Endothelial cell of umbilical vein (primary cell): ENCODE results near the gene SYNPR. TPM values are rescaled to one million over a fixed set of nuclear protein-coding genes. Genes with fewer than 3 reads are reported as not detected.

Experiments used
- BruUV-seq: library from RNA; stranded (reverse); fragments of 400-500 nt; replicated peaks from 2 replicates; lab custom pipeline; 2021; lab: Mats Ljungman, UMichigan
- CTCF ChIA-PET: fragments of 300-600, 350-600 bp; sonication (Branson Sonifier 250); formaldehyde crosslinking; loops from one replicate; lab custom pipeline; 2021; ENCODE audit warnings: antibody characterized with exemption, inconsistent platforms; lab: Charles Lee
- POLR2A ChIA-PET: fragments of 300-600, 350-600 bp; sonication (Branson Sonifier 250); formaldehyde crosslinking; loops from one replicate; lab custom pipeline; 2021; ENCODE audit warnings: antibody characterized with exemption, inconsistent platforms; lab: Charles Lee
- DNase-seq: peaks from one replicate; pipeline ENCODE4 v3.0.0-alpha.2; 2011; ENCODE audit warnings: low read depth, low spot score
- FAIRE-seq: peaks from 2 replicates; lab custom pipeline; 2011; peaks lifted over from hg19 to GRCh38; lab: Jason Lieb, UNC
- H2AFZ ChIP-seq: 2 replicates; pipeline ENCODE4 v1.6.0; 2012; ENCODE audit warnings: low read depth, low read length, control low read depth, inconsistent platforms
- H3K27ac ChIP-seq: 2 replicates; pipeline ENCODE4 v1.5.1; 2011; ENCODE audit warnings: low read depth, mild to moderate bottlenecking, control low read depth, low read length, moderate library complexity; ENCODE audit not compliant: insufficient read depth
- H3K27me3 ChIP-seq, 2 experiments: 2 replicates each; pipeline versions ENCODE4 v1.6.0 to v1.6.1; 2011; ENCODE audit warnings: low read length in 2 of 2, mixed read lengths in 1 of 2; ENCODE audit not compliant: control insufficient read depth in 2 of 2, insufficient read depth in 2 of 2
- H3K36me3 ChIP-seq, 2 experiments: 2 replicates in 1 of 2; 3 replicates in 1 of 2; pipeline ENCODE4 v1.5.1; 2011; ENCODE audit warnings: low read length in 2 of 2, mild to moderate bottlenecking in 1 of 2, moderate library complexity in 1 of 2; ENCODE audit not compliant: control insufficient read depth in 2 of 2, insufficient read depth in 2 of 2; ENCODE audit errors: extremely low read depth in 1 of 2
- H3K4me1 ChIP-seq: 3 replicates; pipeline ENCODE4 v1.5.1; 2011; ENCODE audit warnings: mild to moderate bottlenecking, low read length; ENCODE audit not compliant: control insufficient read depth, insufficient read depth; ENCODE audit errors: extremely low read depth
- H3K4me2 ChIP-seq: 2 replicates; pipeline ENCODE4 v1.6.1; 2011; ENCODE audit warnings: low read length, control low read depth, mixed read lengths; ENCODE audit not compliant: insufficient read depth
- H3K4me3 ChIP-seq, 3 experiments: fragments of 200-600 bp in 1 of 3; sonication (generic), shearing (Covaris generic) in 1 of 3; replicated peaks in 1 of 3; 2 replicates each; pipeline ENCODE4 v1.5.1; 2011 to 2016; ENCODE audit warnings: control low read depth in 3 of 3, low read length in 3 of 3, mild to moderate bottlenecking in 2 of 3, inconsistent platforms in 1 of 3, low read depth in 1 of 3, moderate library complexity in 1 of 3; ENCODE audit not compliant: insufficient read depth in 1 of 3
- H3K79me2 ChIP-seq: 2 replicates; pipeline ENCODE4 v1.6.0; 2012; ENCODE audit warnings: low read length, inconsistent platforms; ENCODE audit not compliant: control insufficient read depth, insufficient read depth
- H3K9ac ChIP-seq: replicated peaks from 2 replicates; pipeline ENCODE3; 2011; ENCODE audit warnings: low read length, control low read depth; ENCODE audit not compliant: insufficient read depth; ENCODE audit errors: extremely low read depth
- H3K9me1 ChIP-seq: replicated peaks from 3 replicates; pipeline ENCODE4 v1.6.0; 2011; ENCODE audit warnings: mild to moderate bottlenecking, low read length; ENCODE audit not compliant: control insufficient read depth, insufficient read depth; ENCODE audit errors: extremely low read depth
- H3K9me3 ChIP-seq: replicated peaks from 2 replicates; pipeline ENCODE4 v1.5.1; 2012; ENCODE audit warnings: low read length, inconsistent platforms; ENCODE audit not compliant: control insufficient read depth, insufficient read depth
- H4K20me1 ChIP-seq: replicated peaks from 2 replicates; pipeline ENCODE3; 2011; ENCODE audit warnings: mild to moderate bottlenecking, low read length; ENCODE audit not compliant: control insufficient read depth, insufficient read depth; ENCODE audit errors: extremely low read depth
- CTCF ChIP-seq, 2 donors: IDR thresholded peaks; 1 replicate in 1 of 2; 2 replicates in 1 of 2; pipeline ENCODE4 v1.5.1; 2011; ENCODE audit warnings: low read length in 2 of 2, mild to moderate bottlenecking in 2 of 2, moderate library complexity in 2 of 2, control low read depth in 1 of 2, inconsistent platforms in 1 of 2, low read depth in 1 of 2; ENCODE audit not compliant: insufficient read depth in 1 of 2; ENCODE audit errors: extremely low read depth in 1 of 2
- EZH2 ChIP-seq: IDR thresholded peaks from 2 replicates; pipeline ENCODE4 v1.6.1; 2012; ENCODE audit warnings: borderline replicate concordance, low read depth, mild to moderate bottlenecking, moderate library complexity, low read length, inconsistent platforms; ENCODE audit not compliant: severe bottlenecking
- FOS ChIP-seq: IDR thresholded peaks from 2 replicates; pipeline ENCODE4 v1.6.1; 2011; ENCODE audit warnings: mild to moderate bottlenecking, low read length, moderate library complexity, borderline replicate concordance; ENCODE audit not compliant: insufficient read depth
- GATA2 ChIP-seq: IDR thresholded peaks from 2 replicates; pipeline ENCODE4 v1.7.0; 2011; ENCODE audit warnings: low read depth, mild to moderate bottlenecking, moderate library complexity, mixed read lengths, low read length; ENCODE audit not compliant: insufficient read length, insufficient read depth
- JUN ChIP-seq: IDR thresholded peaks from 2 replicates; pipeline ENCODE4 v1.6.1; 2011; ENCODE audit warnings: borderline replicate concordance, low read depth; ENCODE audit not compliant: insufficient read length, insufficient read depth
- MYC ChIP-seq: IDR thresholded peaks from one replicate; pipeline ENCODE4 v1.6.1; 2011; ENCODE audit warnings: mild to moderate bottlenecking, low read depth, low read length
- POLR2A ChIP-seq: IDR thresholded peaks from 2 replicates; pipeline ENCODE4 v1.6.1; 2012; ENCODE audit warnings: low read depth, mild to moderate bottlenecking, control low read depth, low read length
- POLR2AphosphoS5 ChIP-seq: IDR thresholded peaks from 2 replicates; pipeline ENCODE4 v1.6.1; 2012; ENCODE audit warnings: low read depth, mild to moderate bottlenecking, control low read depth, low read length, moderate library complexity; ENCODE audit not compliant: insufficient read depth
- dilution Hi-C: fragments of 300-500 bp; cut with MboI; formaldehyde crosslinking; loops from one replicate; pipeline ENCODE4 v1.15.0; 2019; ENCODE audit warnings: low sequenced_read_pairs; ENCODE audit not compliant: extremely low pct_ligation_motif_present
- intact Hi-C: fragments of 100-400 bp; cut with micrococcal nuclease; formaldehyde crosslinking; loops from one replicate; pipeline ENCODE4 v1.10.0; 2022
- polyA plus RNA-seq, 4 experiments: library from polyadenylated mRNA; depleted of rRNA in 3 of 4; stranded (reverse) in 3 of 4; unstranded in 1 of 4; fragments of >200 nt; gene quantifications; 2 replicates each; pipeline versions ENCODE4 v1.2.1 to v1.2.3, GENCODE V29; 2011 to 2012; ENCODE audit warnings: missing spikeins in 1 of 4
- total RNA-seq: library from RNA; stranded (reverse); gene quantifications from 2 replicates; pipeline ENCODE4 v1.2.3, GENCODE V29; 2021
- TF ChIP-seq, protein P1 (sequence below): IDR thresholded peaks from 2 replicates; pipeline ENCODE4 v1.6.1; 2011; ENCODE audit not compliant: insufficient read depth, insufficient read length

SYNPR gene
- total and polyA plus RNA-seq, 2 donors (not counting 3 experiments of a cell fraction or from before 2014, with no cell fraction given), result not detected

GRCh38 chr3:63413523-63413922, 135.4 kb downstream of the SYNPR start:
- no TSS peak for BruUV-seq
- Histone ChIP-seq H3K27me3 (no peaks in the 10 kb centered on the region), H3K27ac (no peak overlapping the region), H2AFZ (no peak overlapping the region), H3K36me3 (no peaks in the 10 kb centered on the region), H3K9me1 (no peaks in the 10 kb centered on the region), H3K4me3 (no peak overlapping the region), H3K4me2 (no peak overlapping the region), H3K79me2 (no peaks in the 10 kb centered on the region), H3K4me1 (no peaks in the 10 kb centered on the region), H3K9me3 (no peaks in the 10 kb centered on the region), H4K20me1 (no peaks in the 10 kb centered on the region), H3K9ac (no peak overlapping the region)
- ChIA-PET POLR2A (no interaction called here), CTCF (interaction anchor here (1.0 kb wide), 1 partner anchor 8 kb away, joined by 3 read pairs; no protein-coding TSS in a partner anchor)
- intact Hi-C loops, result no loop called here
- no peak for TF ChIP-seq JUN
- no peak for TF ChIP-seq FOS
- TF ChIP-seq, protein P1, sequence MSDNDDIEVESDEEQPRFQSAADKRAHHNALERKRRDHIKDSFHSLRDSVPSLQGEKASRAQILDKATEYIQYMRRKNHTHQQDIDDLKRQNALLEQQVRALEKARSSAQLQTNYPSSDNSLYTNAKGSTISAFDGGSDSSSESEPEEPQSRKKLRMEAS, result no peak
- TF ChIP-seq EZH2, result no peak
- no peak for TF ChIP-seq MYC
- no peak for TF ChIP-seq POLR2A
- TF ChIP-seq GATA2, result no peak
- TF ChIP-seq CTCF (IDR thresholded peaks at IDR 0.05; ENCODE audit: extremely low read depth in 1 of 2, insufficient read depth in 1 of 2, low read depth in 1 of 2, low read length in 2 of 2), result no peak
- no peak for TF ChIP-seq POLR2AphosphoS5
- dilution Hi-C loops, result no loop called here
- DNase-seq (no peak), FAIRE-seq (no peak)
